ENCODE results near the gene CDHR2.
A peak's percentile ranks its signal among the peaks of the same experiment; 100 is the strongest.

CDHR2 gene

GRCh38 chr5:176639208-176639607 is 90.1 kb downstream of the CDHR2 start:
- no peak for TF ChIP-seq CTCF (IDR thresholded peaks at IDR 0.05; ENCODE audit: low read depth, low read length)
- no peak for DNase-seq
- no peak overlapping the region for H3K27ac ChIP-seq
- H3K36me3 ChIP-seq, result no peaks in the 10 kb centered on the region
- H3K27me3 ChIP-seq (ENCODE audit: insufficient read depth, low read depth, severe bottlenecking), result no peaks in the 10 kb centered on the region
- H3K4me3 ChIP-seq (ENCODE audit: low read depth, low read length), result no peak overlapping the region
- no peaks in the 10 kb centered on the region for H3K9me3 ChIP-seq (ENCODE audit: severe bottlenecking)

GRCh38 chr5:176639981-176640380 is 90.8 kb downstream of the CDHR2 start:
- DNase-seq, result no peak
- Histone ChIP-seq H3K27ac (no peak overlapping the region), H3K27me3 (ENCODE audit: insufficient read depth, low read depth, severe bottlenecking) (no peaks in the 10 kb centered on the region), H3K36me3 (no peaks in the 10 kb centered on the region), H3K9me3 (ENCODE audit: severe bottlenecking) (no peaks in the 10 kb centered on the region), H3K4me3 (ENCODE audit: low read depth, low read length) (no peak overlapping the region)
- no peak for TF ChIP-seq CTCF (IDR thresholded peaks at IDR 0.05; ENCODE audit: low read depth, low read length)

- Histone ChIP-seq H3K27ac (no peak overlapping the region), H3K36me3 (no peaks in the 10 kb centered on the region), H3K27me3 (ENCODE audit: insufficient read depth, low read depth, severe bottlenecking) (no peaks in the 10 kb centered on the region), H3K9me3 (ENCODE audit: severe bottlenecking) (no peaks in the 10 kb centered on the region), H3K4me3 (ENCODE audit: low read depth, low read length) (no peak overlapping the region)
- no peak for DNase-seq
- TF ChIP-seq CTCF (IDR thresholded peaks at IDR 0.05; ENCODE audit: low read depth, low read length), result no peak
These were observed 91.5 kb downstream of the CDHR2 start for GRCh38 chr5:176640616-176641015.

- no peak for TF ChIP-seq CTCF (IDR thresholded peaks at IDR 0.05; ENCODE audit: low read depth, low read length)
- Histone ChIP-seq H3K36me3 (no peaks in the 10 kb centered on the region), H3K4me3 (ENCODE audit: low read depth, low read length) (no peak overlapping the region), H3K27me3 (ENCODE audit: insufficient read depth, low read depth, severe bottlenecking) (no peaks in the 10 kb centered on the region), H3K9me3 (ENCODE audit: severe bottlenecking) (no peaks in the 10 kb centered on the region), H3K27ac (peak overlapping the region; percentile 94)
- DNase-seq, result no peak
These were observed 93.7 kb downstream of the CDHR2 start for GRCh38 chr5:176642675-176643490.

GRCh38 chr5:176643491-176644219 is 94.5 kb downstream of the CDHR2 start:
- TF ChIP-seq CTCF (IDR thresholded peaks at IDR 0.05; ENCODE audit: low read depth, low read length), result no peak
- H3K36me3 ChIP-seq, result no peaks in the 10 kb centered on the region
- no peaks in the 10 kb centered on the region for H3K9me3 ChIP-seq (ENCODE audit: severe bottlenecking)
- H3K27ac ChIP-seq, result peak overlapping the region; percentile 94
- no peaks in the 10 kb centered on the region for H3K27me3 ChIP-seq (ENCODE audit: insufficient read depth, low read depth, severe bottlenecking)
- DNase-seq, result no peak
- H3K4me3 ChIP-seq (ENCODE audit: low read depth, low read length), result peak overlapping the region; percentile 19

Data from WERI-Rb-1 (cell line).